Activated T-cell treated with anti-CD3 and anti-CD28 coated beads, Interleukin-2, amount 50 U/mL, for 48 hours (primary cell): Measurements from ENCODE around the gene PSMG3.
A peak's percentile ranks its signal among the peaks of the same experiment; 100 is the strongest.

ENCODE experiments used
- DNase-seq, 2 experiments: peaks; one replicate each; pipeline ENCODE4 v3.0.0-alpha.2; 2020

The PSMG3 gene

GRCh38 chr7:1569833-1570632, at the start of gene PSMG3:
PSMG3 (minus strand) TSS chr7:1570032; CDS start chr7:1569339, 693 bp downstream.
- peak; percentile 93 to 94 for DNase-seq

- DNase-seq: no peak
Measured at GRCh38 chr7:1618475-1618874, 48.6 kb upstream of the PSMG3 start.

GRCh38 chr7:1617957-1618356, 48.1 kb upstream of the PSMG3 start:
- no peak for DNase-seq

- no peak for DNase-seq
Measured at GRCh38 chr7:1616741-1617140, 46.9 kb upstream of the PSMG3 start.

- no peak for DNase-seq
Measured at GRCh38 chr7:1611708-1612241, 41.9 kb upstream of the PSMG3 start.

GRCh38 chr7:1610678-1611302, 41.0 kb upstream of the PSMG3 start:
- no peak for DNase-seq

- no peak for DNase-seq
Measured at GRCh38 chr7:1610013-1610677, 40.3 kb upstream of the PSMG3 start.

- DNase-seq: no peak
Measured at GRCh38 chr7:1609023-1609422, 39.2 kb upstream of the PSMG3 start.

GRCh38 chr7:1608318-1608717, 38.5 kb upstream of the PSMG3 start:
- no peak for DNase-seq

GRCh38 chr7:1607696-1608095, 37.9 kb upstream of the PSMG3 start:
- DNase-seq: no peak

- DNase-seq: no peak
Measured at GRCh38 chr7:1607001-1607400, 37.2 kb upstream of the PSMG3 start.

- no peak for DNase-seq
Measured at GRCh38 chr7:1604383-1604782, 34.6 kb upstream of the PSMG3 start.

- DNase-seq: no peak
Measured at GRCh38 chr7:1603346-1604225, 33.8 kb upstream of the PSMG3 start.

- DNase-seq: no peak
Measured at GRCh38 chr7:1602386-1602785, 32.6 kb upstream of the PSMG3 start.

GRCh38 chr7:1601956-1602355, 32.1 kb upstream of the PSMG3 start:
- DNase-seq: no peak

GRCh38 chr7:1599640-1600395, 30.0 kb upstream of the PSMG3 start:
- DNase-seq: no peak

GRCh38 chr7:1598961-1599639, 29.3 kb upstream of the PSMG3 start:
- DNase-seq: no peak

- no peak for DNase-seq
Measured at GRCh38 chr7:1598286-1598685, 28.5 kb upstream of the PSMG3 start.

GRCh38 chr7:1597791-1598190, 28.0 kb upstream of the PSMG3 start:
- no peak for DNase-seq

- DNase-seq: no peak
Measured at GRCh38 chr7:1597066-1597760, 27.4 kb upstream of the PSMG3 start.
